GM18507 (cell line): ENCODE results near the gene TECR.

Experiments
- DNase-seq: peaks from one replicate; pipeline ENCODE4 v3.0.0; 2011; ENCODE audit warnings: low read depth; ENCODE audit not compliant: insufficient read length; ENCODE audit errors: extremely low spot score
- FAIRE-seq: peaks from 2 replicates; lab custom pipeline; 2011; peaks lifted over from hg19 to GRCh38; lab: Jason Lieb, UNC

The TECR gene

DNA sequence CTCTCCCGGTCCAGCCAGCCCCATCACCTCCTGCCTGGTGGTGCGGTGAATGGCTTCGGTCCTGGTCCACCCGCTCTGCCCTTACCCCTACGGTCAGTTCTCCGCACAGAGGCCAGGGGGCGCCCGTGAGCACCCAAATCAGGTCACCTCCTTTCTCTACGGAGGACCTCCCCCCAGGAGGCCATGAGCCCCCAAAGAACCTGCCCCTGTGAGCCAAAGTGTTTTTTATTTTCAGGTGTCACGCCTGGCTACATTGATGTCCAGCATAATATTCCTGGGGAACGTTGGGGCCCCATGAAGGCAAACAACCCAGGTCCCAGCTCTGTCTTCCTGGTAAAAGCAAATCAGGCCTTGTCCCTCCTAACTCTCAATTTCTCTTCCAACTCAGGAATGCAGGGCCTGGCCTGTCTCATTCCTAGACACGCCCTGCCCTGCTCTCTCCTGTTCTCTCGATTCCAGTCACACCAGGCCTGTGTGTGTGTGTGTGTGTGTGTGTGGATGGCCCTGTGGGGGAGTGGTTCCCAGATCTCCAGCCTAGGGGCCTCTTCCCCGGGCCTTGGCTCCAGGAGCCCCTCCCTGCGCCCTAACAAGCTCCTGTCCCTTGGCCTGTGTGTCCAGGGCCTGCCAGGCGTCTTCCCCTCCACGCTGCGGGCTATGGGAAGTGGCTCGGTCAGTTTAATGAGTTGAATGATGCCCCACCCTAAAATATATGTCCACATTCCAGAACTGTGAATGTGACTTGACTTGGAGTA, 23.7 kb upstream of the TECR start:
- peak; percentile 71 for DNase-seq
- peak; percentile 26 for FAIRE-seq

DNA sequence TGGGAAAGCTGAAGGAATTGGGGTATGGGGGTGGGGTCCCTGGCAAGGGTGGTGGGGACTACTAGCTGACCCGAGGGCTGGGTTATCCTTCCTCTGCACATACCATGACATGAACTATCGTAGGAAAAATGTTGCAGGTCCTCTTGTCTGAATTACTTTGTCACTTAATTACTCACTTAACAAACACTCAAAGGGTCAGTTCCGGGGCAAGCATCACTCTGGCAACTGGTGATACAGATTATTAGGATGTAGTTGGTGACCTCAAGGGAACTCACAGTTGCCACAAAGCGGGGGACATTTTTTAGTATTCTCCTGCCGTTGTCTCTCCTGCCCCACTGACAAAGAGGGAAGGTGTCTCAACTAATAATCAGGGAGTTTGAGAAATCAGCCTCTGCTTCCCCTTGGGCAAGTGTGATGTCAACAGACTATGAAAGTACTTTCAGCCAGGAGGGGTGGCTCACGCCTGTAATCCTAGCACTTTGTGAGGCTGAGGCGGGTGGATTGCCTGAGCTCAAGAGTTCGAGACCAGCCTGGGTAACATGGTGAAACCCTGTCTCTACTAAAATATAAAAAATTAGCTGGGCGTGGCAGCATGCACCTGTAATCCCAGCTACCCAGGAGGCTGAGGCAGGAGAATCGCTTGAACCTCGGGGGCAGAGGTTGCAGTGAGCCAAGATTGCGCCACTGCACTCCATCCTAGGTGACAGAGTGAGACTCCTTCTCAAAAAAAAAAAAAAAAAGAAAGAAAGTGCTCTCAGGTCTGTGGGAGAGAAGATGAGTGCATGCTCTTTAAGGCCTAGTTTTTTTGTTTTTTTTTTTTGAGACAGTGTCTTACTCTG, 21.5 kb upstream of the TECR start:
- DNase-seq (no peak), FAIRE-seq (no peak)

DNA sequence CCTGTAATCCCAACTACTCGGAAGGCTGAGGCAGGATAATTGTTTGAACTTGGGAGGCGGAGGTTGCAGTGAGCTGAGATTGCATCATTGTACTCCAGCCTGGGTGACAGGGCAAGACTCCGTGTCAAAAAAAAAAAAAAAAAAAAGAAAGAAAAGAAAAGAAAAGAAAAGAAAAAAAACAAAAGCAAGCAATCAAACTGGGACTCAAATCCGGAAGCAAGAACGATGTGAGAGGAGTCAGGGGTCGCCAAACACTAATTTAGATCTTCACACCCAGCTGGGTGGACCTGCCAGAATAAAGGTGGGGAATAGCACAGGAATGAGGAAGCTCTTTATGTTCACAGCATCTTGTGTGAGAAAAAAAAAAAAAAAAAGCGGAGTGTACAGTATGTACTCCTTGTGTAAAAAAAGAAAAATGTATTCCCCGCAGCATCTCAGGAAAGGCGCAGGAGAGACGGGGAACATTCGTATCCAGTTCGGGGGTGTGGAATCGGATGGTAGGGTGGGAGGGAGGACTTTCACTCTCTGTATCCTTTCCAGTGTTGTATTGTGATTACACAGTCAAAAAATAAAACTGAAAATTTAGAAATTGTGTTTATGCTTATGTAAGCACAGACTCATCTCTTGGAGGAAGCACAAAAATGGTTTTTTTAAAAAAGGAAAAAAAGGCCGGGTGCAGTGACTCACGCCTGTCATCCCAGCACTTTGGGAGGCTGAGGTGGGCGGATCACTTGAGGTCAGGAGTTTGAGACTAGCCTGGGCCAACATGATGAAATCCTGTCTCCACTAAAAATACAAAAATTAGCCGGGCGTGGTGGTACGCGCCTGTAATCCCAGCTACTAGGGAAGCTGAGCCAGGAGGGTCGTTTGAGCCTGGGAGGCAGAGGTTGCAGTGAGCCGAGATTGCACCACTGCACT, 18.8 kb upstream of the TECR start:
- DNase-seq = no peak
- FAIRE-seq = no peak

DNA sequence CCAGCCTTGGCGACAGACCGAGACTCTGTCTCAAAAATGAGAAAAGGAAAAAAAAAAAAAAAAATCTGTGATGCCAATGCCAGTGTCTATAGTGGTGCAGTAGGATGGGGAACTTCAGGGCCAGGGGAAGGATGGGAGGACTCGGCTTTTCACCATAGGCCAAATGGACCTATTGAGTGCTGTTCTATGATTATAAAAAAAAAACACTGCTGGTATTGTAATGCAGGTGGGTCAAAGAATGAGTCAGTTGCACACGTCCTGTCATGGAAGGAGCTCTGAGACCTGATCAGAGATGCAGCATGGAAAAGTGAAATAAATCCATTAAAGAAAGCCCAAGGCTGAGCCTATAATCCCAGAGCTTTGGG, 18.2 kb upstream of the TECR start:
- no peak for DNase-seq
- no peak for FAIRE-seq

DNA sequence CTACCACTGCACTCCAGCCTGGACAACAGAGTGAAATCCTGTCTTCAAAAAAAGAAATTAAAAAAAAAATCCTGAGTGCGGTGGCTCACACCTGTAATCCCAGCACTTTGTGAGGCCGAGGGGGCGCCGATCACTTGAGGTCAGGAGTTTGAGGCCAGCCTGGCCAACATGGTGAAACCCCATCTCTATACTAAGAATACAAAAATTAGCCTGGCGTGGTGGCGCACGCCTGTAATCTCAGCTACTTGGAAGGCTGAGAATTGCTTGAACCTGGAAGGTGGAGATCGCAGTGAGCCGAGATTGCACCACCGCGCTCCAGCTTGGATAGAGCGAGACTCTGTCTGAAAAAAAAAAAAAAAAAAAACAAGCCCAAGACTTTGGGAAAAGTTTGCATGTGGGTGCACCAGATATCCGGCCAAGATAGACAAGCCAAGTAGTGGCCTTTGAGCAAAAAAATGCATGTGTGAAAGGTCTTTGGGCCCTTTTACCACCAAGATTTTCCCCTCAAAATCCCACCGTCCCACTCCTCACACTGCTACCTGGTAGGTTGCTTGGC, 16.9 kb upstream of the TECR start:
- DNase-seq (no peak), FAIRE-seq (no peak)

DNA sequence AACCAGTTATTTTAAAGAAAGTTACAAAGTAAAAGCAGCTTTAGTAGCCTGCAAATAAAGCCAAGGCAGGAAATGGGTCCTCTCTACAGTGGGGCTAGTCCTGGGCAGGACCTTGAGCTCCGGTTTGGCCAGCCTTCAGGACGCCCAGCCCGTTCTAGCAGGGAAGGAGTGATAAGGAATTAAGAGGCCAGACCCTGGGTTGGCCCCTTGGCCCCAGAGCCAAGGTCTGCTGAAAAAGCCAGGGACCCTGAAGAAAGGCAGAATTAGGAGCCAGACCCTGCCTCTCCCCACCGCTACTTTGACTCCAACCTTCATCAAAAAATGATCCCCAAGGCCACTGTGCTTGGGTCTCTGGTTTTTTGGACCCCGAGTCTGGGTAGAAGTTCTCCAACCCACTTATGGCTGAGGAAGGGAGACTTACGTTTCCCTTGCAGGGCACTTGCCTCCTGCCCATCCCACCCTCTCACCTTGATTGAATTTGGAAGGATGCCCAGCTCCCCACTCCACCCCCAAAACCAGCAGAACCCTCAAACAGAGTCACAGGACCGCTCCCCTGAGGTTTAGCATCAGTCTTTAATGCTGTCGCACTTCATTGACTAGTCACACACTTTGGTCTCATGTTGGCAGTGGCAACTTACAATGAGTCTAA, 15.1 kb upstream of the TECR start:
- no peak for DNase-seq
- FAIRE-seq = no peak

DNA sequence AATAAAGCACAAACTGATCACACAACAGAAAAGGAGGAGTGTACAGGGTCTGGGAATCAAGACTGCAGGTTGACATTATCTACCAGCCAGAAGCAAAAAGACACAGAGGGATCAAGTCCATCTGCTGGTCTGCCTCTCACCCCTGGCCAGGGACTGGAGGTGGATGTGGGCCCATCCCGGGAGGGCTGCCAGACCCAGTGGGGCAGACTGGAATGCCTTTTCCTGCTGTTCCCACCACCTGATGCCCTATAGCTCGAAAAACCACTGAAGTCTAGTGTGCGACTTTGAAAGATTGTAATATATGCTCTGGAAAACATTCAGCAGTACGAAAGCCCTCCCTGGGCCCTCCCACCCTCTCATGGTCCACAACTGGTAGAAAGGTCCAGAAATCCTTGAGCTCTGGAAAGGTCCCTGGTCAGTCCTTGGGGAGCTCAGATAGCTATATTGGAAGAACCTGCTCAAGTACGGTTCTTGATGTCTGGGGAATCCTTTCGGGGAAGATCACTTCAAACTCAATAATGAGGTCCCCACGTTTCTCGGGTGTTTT, 13.8 kb upstream of the TECR start:
- DNase-seq = no peak
- FAIRE-seq = no peak

DNA sequence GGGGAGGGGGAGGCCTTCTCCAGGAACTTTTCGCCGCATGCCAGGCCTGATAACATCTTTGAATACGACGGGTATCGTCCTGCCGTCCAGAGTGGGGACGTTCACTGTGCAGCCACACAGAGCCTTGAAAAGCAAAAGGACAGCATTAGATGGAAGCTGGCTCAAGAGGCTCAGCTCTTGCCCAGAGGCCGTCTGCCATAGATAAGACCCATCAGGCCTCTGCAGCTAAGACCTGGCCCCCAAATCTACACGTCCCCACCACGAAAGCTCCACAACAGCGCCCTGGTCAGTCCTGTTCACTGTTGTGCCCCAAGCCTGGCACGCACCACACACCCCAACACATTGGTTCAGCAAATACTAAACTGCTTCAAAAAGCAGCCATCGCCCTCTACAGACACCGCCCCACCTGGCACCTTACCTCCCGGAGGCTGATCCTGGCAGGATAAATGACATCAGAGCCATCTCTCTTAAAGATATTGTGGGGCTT, 13.3 kb upstream of the TECR start:
- no peak for DNase-seq
- FAIRE-seq = no peak

DNA sequence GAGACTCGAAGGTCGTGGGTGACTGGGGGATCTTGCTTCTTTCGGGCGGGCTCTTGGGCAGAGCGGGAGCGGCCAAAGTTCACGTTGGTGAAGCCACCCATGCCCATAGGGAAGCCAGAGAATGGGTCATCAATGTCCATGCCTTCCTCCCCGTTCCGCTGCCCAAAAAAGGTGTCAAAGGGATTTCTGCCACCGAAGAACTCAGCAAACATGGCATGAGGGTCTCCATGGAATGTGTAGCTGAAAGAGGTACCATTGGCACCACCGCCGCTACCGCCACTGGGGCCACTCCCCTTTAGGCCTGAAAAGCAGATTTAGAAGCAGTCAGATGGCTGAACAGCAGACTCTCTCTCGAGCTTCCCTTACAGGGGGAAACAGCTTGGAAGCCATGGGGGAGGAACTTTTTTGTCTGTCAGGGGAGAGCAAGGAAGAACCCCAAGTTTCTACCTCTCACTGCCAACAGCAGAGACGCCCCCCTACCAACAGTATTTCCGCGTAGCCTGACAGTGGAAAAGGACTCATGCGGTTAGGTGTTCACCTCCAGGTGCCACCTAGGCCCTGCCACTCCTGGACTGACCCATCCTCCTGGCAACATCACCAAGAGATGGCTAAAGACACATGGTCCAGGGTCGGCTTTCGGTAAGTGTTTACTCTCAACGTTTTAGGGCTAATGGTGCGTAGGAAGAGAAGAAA, 12.5 kb upstream of the TECR start:
- no peak for DNase-seq
- FAIRE-seq = no peak

DNA sequence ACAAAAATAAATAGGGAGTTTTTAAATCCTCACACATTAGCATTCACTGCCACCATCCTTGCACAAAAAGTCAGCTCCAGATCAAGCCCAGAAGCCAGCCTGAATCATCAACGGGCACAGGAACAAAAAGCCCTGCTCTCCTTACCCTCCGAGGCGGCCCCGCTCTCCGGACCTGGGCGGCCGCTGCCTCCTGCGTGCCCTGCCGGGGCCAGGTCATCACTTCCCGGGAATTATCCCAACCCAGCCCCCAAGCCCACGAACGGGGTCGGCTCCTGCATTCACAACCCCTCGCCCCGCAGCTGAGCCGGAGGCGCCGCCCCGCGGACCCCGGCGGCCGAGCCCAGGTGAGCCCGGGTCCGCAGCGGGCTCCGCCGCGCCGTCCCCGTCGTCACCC, 12.0 kb upstream of the TECR start:
- FAIRE-seq (no peak), DNase-seq (no peak)

DNA sequence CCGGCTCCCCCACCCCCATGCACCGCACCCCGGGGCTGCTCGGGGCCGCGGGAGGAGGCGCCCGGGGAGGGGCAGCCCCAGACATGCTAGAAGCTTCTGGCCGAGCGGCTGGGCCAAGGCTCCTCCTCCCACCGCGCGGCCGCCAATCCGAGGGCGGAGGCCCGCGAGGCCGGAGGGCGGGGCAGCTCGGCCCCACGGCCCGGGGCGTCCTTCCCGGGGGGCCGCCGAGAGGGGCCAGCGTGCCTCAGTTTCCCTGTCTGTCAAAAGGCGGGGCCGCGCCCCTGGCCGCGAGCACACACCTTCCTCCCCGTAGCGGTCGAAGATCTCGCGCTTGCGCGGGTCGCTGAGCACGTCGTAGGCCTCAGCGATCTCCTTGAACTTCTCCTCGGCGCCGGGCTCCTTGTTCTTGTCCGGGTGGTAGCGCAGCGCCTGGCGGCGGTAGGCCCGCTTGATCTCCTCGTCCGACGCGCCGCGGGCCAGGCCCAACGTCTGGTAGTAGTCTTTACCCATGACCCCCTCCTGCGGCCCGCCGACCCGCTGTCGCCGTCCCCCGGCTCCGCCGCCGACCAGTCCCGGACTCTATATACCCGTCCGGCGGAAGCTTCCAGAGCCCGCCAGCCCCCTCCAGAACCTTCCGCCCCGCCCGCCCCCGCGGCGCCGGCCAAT, 11.4 kb upstream of the TECR start, which contains the start of gene DNAJB1:
DNAJB1 (minus strand) TSS at position 558 of the 666 bp plus-strand sequence; CDS start at position 510, 48 bp downstream.
- FAIRE-seq = peak; percentile 29
- DNase-seq = peak; percentile 76

DNA sequence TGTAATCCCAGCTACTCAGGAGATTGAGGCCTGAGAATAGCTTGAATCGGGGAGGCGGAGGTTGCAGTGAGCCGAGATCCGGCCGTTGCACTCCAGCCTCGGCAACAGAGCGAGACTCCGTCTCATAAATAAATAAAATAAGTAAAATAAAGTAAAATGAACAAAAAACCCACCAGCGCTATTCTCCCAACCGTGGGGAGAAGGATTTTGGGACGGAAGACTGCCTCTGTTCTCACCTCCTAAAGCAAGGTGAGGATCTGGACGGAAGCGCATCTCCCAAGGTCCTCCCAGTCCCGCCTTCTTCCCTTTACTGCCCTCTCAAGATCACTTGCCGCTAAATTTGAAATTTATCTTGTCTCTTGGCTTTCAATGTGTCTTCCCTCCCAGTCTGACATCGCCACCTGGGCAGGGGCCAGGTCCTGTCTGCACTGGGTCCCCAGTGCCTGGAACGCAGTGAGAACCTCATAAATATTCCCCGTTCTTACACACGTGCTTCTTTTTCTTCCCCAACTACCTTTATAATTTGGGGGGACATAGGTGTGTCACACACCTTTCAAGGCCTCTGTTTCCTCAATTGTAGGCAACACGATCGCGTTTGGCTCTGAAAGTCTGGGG, 10.0 kb upstream of the TECR start:
- DNase-seq = no peak
- FAIRE-seq = no peak

DNA sequence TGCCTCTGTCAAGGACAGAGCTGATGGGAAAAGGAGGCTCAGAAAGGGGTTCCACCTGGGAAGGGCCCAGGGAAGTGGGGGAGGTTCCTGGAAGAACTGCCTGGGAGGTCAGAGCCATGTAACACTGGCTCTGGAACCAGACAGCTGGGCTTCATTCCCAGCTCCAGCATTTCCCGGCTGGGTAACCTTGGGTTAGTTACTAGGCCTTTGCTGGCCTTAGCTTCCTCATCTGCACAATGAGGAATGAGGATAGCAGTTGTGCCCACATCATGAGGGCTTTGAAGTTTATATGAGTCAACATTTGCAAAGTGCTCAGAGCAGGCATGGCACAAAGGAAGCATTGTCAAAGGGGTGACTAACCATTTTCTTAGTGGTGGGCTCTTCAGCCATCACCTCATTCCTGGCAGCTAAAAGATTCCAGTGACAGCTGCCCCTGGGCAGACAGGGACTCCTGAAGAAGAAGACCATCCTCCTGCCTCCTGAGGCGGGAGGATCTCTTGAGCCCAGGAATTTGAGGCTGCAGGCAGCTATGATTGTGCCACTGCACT, 9.5 kb upstream of the TECR start:
- FAIRE-seq = no peak
- no peak for DNase-seq

DNA sequence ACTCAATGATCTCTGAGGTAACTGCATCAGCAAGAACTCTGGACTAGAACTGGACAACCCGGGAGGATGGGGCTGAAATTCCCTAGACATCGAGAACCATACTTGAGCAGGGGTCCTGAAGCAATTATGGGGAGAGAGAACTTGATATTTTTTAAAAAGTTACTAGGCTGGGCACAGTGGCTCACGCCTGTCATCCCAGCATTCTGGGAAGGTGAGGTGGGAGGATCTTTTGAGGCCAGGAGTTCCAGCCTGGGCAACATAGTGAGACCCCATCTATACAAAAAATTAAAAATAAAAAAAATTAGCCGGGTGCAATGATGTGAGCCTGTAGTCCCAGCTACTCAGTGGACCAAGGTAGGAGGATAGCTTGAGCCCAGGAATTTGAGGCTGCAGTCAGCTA, 8.9 kb upstream of the TECR start:
- DNase-seq = no peak
- no peak for FAIRE-seq

DNA sequence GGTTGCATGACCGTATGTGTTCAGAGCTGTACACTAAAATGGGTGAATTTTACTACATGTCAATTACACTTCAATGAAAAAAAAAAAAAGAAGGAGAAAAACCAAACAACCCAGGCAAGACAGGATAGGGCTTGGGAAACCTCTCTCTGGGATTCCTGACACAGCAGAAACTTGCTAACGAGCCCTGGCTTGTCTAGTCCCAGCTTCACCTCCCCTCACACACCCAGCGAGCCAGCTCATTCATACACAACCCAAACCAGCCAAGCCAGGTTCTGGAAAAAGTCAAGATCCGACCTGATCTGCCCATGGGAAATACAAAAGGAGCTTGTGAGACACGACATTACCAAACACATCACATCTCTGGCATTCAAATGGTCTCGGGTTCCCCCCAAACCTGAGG, 3.7 kb upstream of the TECR start:
- FAIRE-seq (no peak), DNase-seq (no peak)

DNA sequence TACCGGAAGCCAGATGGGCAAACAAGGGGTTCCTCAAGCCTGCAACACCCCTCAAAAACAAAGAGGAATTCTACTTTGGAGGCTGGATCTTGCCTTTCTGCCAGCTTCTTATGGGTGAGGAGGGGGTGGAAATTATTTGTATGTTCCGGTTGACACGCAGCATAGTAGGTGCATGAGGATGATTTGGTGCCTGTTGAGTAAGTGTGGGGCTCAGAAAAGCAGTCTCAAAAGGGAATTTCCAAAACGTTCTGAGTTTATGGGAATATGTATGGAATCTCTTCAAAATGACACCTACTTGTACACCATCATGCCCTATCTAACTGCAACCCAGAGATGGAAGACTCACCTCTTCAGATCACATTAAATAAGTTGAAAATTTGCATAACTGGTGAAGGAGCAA, 3.0 kb upstream of the TECR start:
- no peak for DNase-seq
- no peak for FAIRE-seq
